GM18498 (cell line): ENCODE data around the gene EBF4.

ENCODE experiments used
- ATAC-seq: cut with Tn5 transposase; IDR thresholded peaks from one replicate; pipeline ENCODE4 v1.9.1; 2021; ENCODE audit warnings: mild to moderate bottlenecking, moderate library complexity; ENCODE audit not compliant: unreplicated experiment

Gene EBF4

GRCh38 chr20:2741881-2742280 lies 49.3 kb downstream of the EBF4 start:
- ATAC-seq = no peak

GRCh38 chr20:2742431-2742830 lies 49.9 kb downstream of the EBF4 start:
- no peak for ATAC-seq

GRCh38 chr20:2742934-2743559 lies 50.5 kb downstream of the EBF4 start:
- ATAC-seq = peak; percentile 62

GRCh38 chr20:2745060-2745910 lies 52.7 kb downstream of the EBF4 start:
- no peak for ATAC-seq

- ATAC-seq = no peak
Measured at GRCh38 chr20:2745936-2746635, 53.5 kb downstream of the EBF4 start.

GRCh38 chr20:2746636-2747265 lies 54.2 kb downstream of the EBF4 start:
- no peak for ATAC-seq

GRCh38 chr20:2747676-2748235 lies 55.2 kb downstream of the EBF4 start:
- ATAC-seq = no peak

GRCh38 chr20:2748551-2749342 lies 56.2 kb downstream of the EBF4 start:
- ATAC-seq = no peak

- ATAC-seq = no peak
Measured at GRCh38 chr20:2749343-2749950, 56.9 kb downstream of the EBF4 start.

- no peak for ATAC-seq
Measured at GRCh38 chr20:2749951-2750490, 57.4 kb downstream of the EBF4 start.

GRCh38 chr20:2750491-2751251 lies 58.1 kb downstream of the EBF4 start:
- ATAC-seq = no peak

GRCh38 chr20:2751347-2751877 lies 58.8 kb downstream of the EBF4 start:
- no peak for ATAC-seq

- peak; percentile 51 for ATAC-seq
Measured at GRCh38 chr20:2751878-2752566, 59.4 kb downstream of the EBF4 start.

- peak; percentile 10 for ATAC-seq
Measured at GRCh38 chr20:2752567-2753460, 60.2 kb downstream of the EBF4 start.

GRCh38 chr20:2753461-2754040 lies 61.0 kb downstream of the EBF4 start:
- no peak for ATAC-seq

- no peak for ATAC-seq
Measured at GRCh38 chr20:2754424-2754823, 61.8 kb downstream of the EBF4 start.
